Epithelial cell of proximal tubule (primary cell): Measurements from ENCODE around the gene ARGFX. TPM values are rescaled to one million over a fixed set of nuclear protein-coding genes. Genes with fewer than 3 reads are reported as not detected.
"Not testable (repeated sequence)": the region's sequence is repeated elsewhere in the genome, so short reads cannot be mapped to it uniquely, and the experiment has no call there.

Source experiments
- DNase-seq: peaks from one replicate; pipeline ENCODE4 v3.0.0-alpha.2; 2011; ENCODE audit warnings: low read depth
- H3K4me3 ChIP-seq: 2 replicates; pipeline ENCODE4 v1.5.1; 2011; ENCODE audit warnings: low read depth, mild to moderate bottlenecking, low read length
- CTCF ChIP-seq: conservative IDR thresholded peaks from 2 replicates; pipeline ENCODE4 v1.5.1; 2012; ENCODE audit warnings: low read depth, mild to moderate bottlenecking, low read length
- total RNA-seq: library from RNA; depleted of rRNA; stranded (reverse); fragments of >200 nt; gene quantifications from 2 replicates; pipeline ENCODE4 v1.2.3, GENCODE V29; 2015

Gene ARGFX
- total RNA-seq, 1 donor from 2014 or later: not detected

GRCh38 chr3:121574449-121574848 is 6.7 kb downstream of the ARGFX start:
- DNase-seq: no peak
- no peak for TF ChIP-seq CTCF
- H3K4me3 ChIP-seq: no peak overlapping the region

GRCh38 chr3:121581691-121582090 is 13.9 kb downstream of the ARGFX start:
- TF ChIP-seq CTCF: no peak
- no peak for DNase-seq
- no peak overlapping the region for H3K4me3 ChIP-seq

- no peak overlapping the region for H3K4me3 ChIP-seq
- no peak for TF ChIP-seq CTCF
- no peak for DNase-seq
Observed at GRCh38 chr3:121584418-121584817, 16.7 kb downstream of the ARGFX start.

GRCh38 chr3:121592856-121593702 is 25.3 kb downstream of the ARGFX start, which contains the start of gene FBXO40:
Gene FBXO40 (plus strand): TSS chr3:121593379. CDS start chr3:121620576, 27,197 bp downstream.
- DNase-seq: no peak
- H3K4me3 ChIP-seq: no peak within 1 kb of the TSS
- peak; percentile 14 for TF ChIP-seq CTCF

- not testable (repeated sequence) for H3K4me3 ChIP-seq, DNase-seq
Observed at GRCh38 chr3:121593806-121594205, 26.1 kb downstream of the ARGFX start.

- no peak for DNase-seq
- TF ChIP-seq CTCF: no peak
- no peak overlapping the region for H3K4me3 ChIP-seq
Observed at GRCh38 chr3:121594850-121595249, 27.1 kb downstream of the ARGFX start.

- DNase-seq: no peak
- TF ChIP-seq CTCF: no peak
- no peak overlapping the region for H3K4me3 ChIP-seq
Observed at GRCh38 chr3:121595765-121596406, 28.1 kb downstream of the ARGFX start.
